Dermis microvascular lymphatic vessel endothelial cell (primary cell): Measurements from ENCODE around the gene PPP1R9B. TPM values are rescaled to one million over a fixed set of nuclear protein-coding genes. Genes with fewer than 3 reads are reported as not detected.
A peak's percentile ranks its signal among the peaks of the same experiment; 100 is the strongest.

ENCODE experiments used
- DNase-seq, 2 donors: peaks; one replicate each; pipeline versions ENCODE4 v3.0.0 to v3.0.0-alpha.2; 2010; ENCODE audit warnings: low read depth in 2 of 2
- total RNA-seq: library from RNA; depleted of rRNA; stranded (reverse); fragments of >200 nt; gene quantifications from 2 replicates; pipeline ENCODE4 v1.2.1, GENCODE V29; 2014

Gene PPP1R9B
- total RNA-seq, 1 donor from 2014 or later = 21.3 TPM

DNA sequence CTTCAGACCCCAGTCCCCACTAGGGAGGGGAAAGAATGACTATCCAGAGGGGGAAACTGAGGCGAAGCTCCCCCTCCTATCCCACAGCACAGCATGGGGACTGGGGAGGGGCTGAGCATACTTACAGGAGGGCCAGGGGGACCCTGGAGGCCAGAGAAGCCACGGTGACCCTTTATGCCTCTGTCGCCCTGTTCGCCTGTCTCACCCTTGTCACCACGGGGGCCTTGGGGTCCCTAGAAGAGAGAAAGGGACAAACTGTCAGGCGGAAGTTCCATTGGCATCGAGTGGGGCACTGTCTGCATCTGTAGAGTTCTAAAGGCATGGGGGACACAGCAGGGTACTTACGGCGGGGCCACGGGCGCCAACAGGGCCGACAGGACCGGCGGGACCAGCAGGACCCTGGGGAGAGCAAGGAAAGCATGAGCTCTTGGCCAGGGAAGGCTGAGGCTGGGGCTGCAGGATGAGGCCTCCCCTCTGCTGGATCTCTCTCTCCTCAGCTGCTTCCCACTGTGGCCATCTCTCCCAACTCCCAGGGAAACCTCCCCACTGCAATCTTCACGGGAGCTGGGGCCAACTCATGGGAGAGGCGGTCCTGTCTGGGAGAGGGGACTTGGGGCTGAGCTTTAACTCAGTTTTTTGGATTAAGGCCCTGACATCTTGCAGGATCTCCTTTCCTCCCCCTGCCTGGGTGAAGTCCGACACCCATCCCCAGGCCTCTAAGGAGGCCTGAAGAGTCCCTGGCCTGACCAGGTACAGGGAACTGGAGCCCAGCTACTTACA is 37.5 kb upstream of the PPP1R9B start:
- no peak for DNase-seq

DNA sequence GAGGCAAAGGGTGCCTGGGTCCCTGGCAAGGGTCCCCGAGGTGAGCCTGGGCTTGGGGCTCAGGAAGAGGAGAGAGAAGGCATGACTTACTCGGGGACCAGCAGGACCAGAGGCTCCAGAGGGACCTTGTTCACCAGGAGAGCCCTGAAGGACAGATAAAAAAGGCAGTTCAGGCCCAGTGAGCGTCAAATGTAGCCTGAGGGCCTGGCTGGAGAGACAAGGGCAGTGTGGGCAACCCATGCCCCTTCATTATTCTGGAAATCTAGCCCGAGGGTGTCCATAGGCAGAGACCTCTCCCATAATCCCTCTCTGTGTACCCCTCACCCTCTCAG is 36.9 kb upstream of the PPP1R9B start:
- DNase-seq = no peak

DNA sequence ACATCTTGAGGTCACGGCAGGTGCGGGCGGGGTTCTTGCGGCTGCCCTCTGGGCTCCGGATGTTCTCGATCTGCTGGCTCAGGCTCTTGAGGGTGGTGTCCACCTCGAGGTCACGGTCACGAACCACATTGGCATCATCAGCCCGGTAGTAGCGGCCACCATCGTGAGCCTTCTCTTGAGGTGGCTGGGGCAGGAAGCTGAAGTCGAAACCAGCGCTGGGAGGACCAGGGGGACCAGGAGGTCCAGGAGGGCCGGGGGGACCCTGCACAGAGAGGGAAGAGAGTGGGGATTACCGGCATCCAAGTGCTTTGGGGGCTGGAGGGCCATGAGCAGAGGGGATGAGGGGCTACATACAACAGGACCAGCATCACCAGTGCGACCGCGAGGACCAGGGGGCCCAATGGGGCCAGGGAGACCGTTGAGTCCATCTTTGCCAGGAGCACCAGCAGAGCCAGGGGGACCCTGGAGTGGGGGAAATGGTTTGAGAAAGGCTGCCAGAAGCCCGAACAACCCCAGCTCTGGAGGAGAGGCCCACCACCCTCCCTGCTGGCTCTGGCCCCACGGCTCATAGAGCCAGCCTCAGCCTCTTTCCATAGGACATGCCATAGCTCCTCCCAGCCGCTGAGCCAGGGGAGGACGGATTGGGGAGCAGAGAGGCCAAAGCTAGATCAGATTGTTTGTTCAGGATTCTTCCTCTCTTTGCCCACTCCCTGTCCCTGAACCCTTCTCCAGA is 36.4 kb upstream of the PPP1R9B start:
- no peak for DNase-seq

DNA sequence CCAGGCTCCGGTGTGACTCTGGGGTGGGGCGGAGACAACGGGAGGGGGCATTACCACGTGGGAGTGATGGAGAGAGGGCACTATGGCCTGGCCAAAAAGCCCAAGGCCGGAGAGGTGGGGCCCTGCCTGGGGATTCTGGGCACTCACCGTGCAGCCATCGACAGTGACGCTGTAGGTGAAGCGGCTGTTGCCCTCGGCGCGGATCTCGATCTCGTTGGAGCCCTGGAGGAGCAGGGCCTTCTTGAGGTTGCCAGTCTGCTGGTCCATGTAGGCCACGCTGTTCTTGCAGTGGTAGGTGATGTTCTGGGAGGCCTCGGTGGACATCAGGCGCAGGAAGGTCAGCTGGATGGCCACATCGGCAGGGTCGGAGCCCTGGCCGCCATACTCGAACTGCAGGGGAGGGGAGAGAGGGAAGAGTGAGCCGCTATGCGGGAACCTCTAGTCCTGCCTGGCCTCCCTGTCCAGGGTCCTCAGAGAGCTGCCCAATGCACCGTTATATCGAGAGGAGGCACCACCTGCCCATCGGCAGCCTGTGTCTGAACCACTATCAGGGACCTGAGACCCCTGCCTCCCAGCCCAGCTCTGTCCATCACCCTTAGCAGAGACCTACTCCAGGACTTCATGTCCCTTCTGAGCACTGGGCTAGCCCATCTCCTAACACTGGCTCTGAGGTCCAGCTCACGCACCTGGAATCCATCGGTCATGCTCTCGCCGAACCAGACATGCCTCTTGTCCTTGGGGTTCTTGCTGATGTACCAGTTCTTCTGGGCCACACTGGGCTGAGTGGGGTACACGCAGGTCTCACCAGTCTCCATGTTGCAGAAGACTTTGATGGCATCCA is 35.4 kb upstream of the PPP1R9B start:
- no peak for DNase-seq

GRCh38 chr17:50184611-50185398 is 34.3 kb upstream of the PPP1R9B start:
- DNase-seq = no peak

GRCh38 chr17:50184064-50184463 is 33.6 kb upstream of the PPP1R9B start:
- DNase-seq = no peak

DNA sequence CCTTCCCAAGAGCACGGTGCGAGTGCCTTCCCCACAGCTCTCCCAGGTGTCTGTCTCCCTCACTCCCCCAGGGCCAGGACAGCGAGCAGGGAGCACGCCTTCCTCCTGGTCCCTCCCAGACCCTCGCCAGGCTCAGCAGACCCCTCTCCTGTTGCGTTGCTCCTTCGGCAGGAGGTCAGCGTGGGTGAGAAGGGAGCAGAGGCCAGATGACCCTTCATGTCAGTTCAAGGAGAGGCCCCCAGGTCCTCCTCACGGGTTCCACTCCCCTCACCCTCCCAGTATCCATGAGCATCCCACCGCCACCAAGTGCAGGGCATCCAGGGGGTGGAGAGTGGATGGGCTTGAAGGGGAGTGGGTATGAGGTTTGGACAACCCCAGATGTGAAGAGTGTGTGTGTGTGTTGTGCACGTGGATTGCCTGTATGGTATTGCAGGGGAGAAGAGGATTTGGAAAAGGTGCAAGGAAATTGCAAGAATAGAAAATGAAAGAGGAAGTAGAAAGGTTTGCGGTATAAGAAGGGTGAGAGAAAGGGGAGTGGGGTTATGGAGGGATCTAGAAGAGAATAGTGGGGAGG is 33.0 kb upstream of the PPP1R9B start:
- DNase-seq = no peak

DNA sequence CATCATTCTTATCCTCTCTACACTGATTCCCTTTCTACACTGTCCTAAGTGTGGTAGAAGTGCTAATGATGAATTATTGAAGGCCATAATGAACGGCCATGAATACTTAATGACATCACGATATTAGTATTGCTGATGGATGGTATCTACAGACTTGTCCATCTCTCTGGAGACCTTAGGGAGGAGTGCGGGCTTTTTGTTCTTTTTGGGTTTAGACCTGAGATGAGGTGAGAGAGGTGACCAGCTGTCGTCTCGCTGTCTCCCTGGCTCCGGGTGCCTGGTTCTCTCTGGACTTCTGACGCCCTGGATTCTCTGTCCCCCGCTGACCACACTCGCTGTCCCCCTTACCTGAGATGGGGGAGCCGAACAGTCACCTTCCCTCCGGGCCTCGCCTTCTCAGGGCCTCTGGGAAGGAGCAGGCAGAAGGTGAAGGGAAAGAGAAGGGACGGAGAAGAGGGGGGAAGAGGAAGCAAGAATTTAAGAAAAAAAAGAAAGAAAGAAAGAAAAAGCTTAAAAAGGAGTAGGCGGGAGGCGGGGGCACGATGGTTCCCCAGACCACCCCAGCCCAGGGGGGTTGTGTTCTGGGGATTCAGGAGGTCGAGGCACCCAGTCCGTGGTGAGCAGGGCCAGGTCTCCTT is 32.4 kb upstream of the PPP1R9B start:
- DNase-seq = no peak

GRCh38 chr17:50181591-50182560 is 31.4 kb upstream of the PPP1R9B start:
- no peak for DNase-seq

DNA sequence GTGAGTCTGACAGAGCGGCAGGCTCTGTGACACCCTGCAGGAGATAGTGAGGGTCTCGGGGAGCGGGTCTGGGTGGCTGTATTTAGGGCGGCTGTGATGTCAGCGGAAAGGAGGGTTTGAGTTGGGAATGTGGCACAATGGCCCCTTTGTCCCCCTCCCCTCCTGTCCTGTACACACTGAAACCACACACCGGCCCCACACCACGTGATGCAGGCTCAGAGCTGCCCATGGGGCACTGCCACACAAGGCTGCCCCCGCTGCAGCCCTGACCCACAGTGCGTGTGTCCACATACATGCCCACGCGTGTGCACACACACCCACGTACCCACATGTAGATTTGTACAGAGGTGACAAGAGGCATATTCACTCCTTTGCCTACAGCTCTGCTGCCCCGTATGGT is 30.7 kb upstream of the PPP1R9B start:
- DNase-seq = no peak

DNA sequence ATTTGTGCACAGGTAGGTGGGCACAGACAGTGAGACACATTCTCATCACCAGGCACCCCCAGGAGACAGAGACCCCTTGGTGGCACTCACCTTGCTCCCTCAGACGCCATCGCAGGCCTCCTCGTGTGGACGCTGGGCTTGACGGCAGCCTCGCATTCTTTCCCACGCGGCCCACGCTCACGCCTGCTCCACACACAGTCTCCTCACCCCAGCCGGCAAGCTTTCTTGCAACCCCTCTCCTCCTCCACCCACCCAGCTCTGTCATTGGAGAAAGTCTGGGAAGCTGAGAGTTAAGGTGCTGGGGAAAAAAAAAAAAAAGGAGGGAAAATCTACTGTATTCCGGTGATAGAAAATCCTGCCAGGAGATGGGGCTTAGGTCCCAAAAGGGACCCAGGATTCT is 30.1 kb upstream of the PPP1R9B start:
- DNase-seq = no peak

- no peak for DNase-seq
Measured at GRCh38 chr17:50180111-50180510, 29.6 kb upstream of the PPP1R9B start.

DNA sequence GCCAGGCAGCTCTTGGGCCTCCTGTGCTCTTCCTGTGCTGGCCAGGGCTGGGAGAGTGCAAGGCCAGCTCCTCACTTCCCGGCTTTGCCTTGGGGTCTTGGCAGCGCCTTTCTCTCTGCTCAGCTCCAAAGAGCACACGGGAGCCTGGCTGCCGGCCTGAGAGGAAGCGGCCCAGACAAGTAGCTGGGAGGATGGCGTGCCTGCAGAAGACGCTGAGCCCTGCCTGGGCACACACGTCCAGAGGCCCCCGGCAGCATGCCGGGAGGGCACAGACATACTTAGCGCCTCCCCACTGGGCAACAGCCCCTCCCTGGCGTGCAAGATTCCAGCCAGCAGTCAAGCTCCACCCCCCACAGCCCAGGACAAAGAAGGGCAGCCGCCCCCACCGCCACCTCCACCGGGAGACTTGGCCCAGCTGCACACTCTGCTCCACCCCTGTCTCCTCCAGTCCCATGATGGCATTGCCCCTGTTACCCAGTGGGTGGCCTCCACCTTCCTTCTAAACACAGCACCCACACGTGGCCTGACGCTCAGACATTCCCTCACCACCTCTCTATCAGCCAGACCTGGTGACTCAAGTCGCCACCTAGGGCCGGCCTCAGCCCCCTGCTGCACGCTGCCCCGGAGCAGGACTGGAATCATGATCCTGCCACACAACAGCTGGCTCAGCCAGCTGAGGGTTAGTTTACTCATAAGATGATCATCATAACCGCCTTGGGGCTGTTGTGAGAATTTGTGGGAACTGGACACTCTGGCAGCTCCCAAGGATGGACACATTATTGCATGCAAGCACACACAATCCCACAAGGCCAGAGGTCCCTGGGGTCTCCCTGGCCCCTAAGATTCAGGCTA is 27.7 kb upstream of the PPP1R9B start:
- peak; percentile 20 to 80 for DNase-seq

GRCh38 chr17:50177476-50177875 is 27.0 kb upstream of the PPP1R9B start:
- DNase-seq = no peak

- DNase-seq = no peak
Measured at GRCh38 chr17:50176559-50177357, 26.3 kb upstream of the PPP1R9B start.

DNA sequence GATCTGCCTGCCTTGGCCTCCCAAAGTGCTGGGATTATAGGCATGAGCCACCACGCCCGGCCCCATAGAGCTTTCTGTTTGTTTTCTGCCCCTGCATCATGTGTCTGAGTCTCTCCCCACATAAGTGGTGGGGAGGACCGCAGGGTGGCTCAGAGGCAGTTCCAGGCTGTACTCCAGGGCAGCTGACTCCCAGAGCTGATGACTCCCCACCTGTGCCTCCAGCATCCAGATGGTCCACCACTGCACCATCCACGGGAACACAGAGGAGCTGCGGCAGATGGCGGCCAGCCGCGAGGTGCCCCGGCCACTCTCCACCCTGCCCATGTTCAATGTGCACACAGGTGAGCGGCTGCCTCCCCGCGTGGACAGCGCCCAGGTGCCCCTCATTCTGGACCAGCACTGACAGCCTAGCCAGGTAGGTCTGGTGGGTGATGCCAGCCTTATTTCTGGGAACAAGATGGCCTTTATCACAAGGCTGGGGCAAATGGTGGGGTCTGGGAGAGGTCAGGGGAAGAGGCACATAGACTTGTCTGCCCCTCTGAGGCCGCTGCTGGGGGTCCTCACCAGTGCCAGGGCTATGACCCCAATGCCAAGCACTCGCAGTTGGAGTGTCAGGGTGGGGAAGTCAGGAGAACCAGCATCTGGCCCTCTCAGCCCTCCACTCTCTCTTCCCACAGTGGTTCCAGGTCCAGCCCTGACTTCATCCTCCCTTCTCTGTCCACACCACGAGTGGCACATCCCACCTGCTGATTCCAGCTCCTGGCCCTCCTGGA is 24.7 kb upstream of the PPP1R9B start:
- no peak for DNase-seq

- DNase-seq = no peak
Measured at GRCh38 chr17:50174444-50174843, 24.0 kb upstream of the PPP1R9B start.
